ENCODE data around the gene CD247. TPM values are rescaled to one million over a fixed set of nuclear protein-coding genes. Genes with fewer than 3 reads are reported as not detected.

CD247 gene
- total and polyA plus RNA-seq, 4 donors: 0.44 to 1.3 (median 1.0) TPM

DNA sequence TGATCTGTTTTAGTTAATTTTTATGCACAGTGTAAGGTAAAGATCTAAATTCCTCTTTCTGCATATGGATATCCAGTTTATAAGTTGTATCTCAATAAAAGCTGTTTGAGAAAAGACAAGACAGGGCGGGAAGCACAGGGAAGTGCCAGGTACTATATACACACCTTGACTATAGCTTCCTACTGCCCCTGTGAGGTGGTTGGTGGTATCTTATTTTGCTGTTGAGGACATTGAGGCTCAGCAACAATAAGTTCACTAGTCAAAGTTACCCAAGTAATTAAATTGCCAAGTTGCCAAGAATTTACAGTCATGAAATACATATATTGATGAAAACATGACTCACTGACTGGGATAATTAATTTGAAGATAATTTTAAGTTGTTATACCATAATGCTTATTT is 109.1 kb downstream of the CD247 start:
- no peaks in the 10 kb centered on the region for H3K27me3 ChIP-seq (ENCODE audit: control insufficient read depth, insufficient read depth, low read length)
- no CpG with 5 or more reads among the region's 1 CpG for WGBS (ENCODE audit: insufficient coverage)
- no peaks in the 10 kb centered on the region for H3K4me1 ChIP-seq (ENCODE audit: control insufficient read depth, insufficient read depth, low read length)
- no peak overlapping the region for H3K27ac ChIP-seq (ENCODE audit: low read depth, low read length)
- H3K36me3 ChIP-seq (ENCODE audit: control insufficient read depth, insufficient read depth, low read length): peaks cover 13% of the 10 kb centered on the region
- H3K4me3 ChIP-seq (ENCODE audit: low read depth, low read length): no peak overlapping the region
- DNase-seq (ENCODE audit: low read depth in 4 of 6, low spot score in 6 of 6): peak in 1 of 6 donors; percentile 34
- no peaks in the 10 kb centered on the region for H3K9me3 ChIP-seq (ENCODE audit: control insufficient read depth, insufficient read depth, low read length)

DNA sequence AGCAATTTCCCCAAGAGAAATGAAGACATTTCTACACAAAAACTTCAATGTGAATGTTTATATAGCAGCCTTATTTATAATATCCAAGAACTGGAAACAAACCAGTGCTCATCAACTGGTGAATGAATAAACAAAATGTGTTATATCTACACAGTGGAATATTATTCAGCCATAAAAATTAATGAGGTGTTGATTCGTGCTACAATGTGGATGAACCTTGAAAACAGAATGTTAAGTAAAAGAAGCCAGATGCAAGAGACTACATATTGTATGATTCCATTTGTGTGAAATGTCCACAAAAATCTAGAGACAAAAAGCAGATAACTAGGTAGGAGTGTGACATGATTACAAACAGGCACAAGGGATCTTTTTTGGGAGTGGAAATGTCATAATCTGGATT is 110.0 kb downstream of the CD247 start:
- Histone ChIP-seq H3K9me3 (ENCODE audit: control insufficient read depth, insufficient read depth, low read length) (no peaks in the 10 kb centered on the region), H3K27me3 (ENCODE audit: control insufficient read depth, insufficient read depth, low read length) (no peaks in the 10 kb centered on the region), H3K4me3 (ENCODE audit: low read depth, low read length) (no peak overlapping the region), H3K27ac (ENCODE audit: low read depth, low read length) (no peak overlapping the region), H3K36me3 (ENCODE audit: control insufficient read depth, insufficient read depth, low read length) (peaks cover 13% of the 10 kb centered on the region), H3K4me1 (ENCODE audit: control insufficient read depth, insufficient read depth, low read length) (no peaks in the 10 kb centered on the region)
- no CpG with 5 or more reads among the region's 1 CpG for WGBS (ENCODE audit: insufficient coverage)
- no peak for DNase-seq (ENCODE audit: low read depth in 4 of 6, low spot score in 6 of 6)

DNA sequence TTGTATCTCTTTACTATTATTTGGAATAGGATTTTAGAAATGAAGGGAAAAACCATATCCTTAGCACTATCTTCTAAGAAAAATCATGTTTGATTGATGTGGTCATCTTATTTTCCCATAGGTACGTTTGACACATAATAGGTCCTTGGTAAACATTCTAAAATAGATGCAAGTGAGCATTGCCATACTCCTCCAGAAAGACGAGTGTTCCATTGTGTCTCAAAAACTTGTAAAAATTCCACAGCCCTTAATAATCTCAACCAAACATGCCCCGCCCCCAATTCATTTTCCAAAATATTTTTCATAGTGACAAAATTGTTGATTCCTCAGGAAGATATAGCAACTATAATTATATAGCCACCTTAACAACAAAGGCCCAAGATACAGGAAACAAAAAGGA is 113.4 kb downstream of the CD247 start:
- Histone ChIP-seq H3K27me3 (ENCODE audit: control insufficient read depth, insufficient read depth, low read length) (no peaks in the 10 kb centered on the region), H3K4me1 (ENCODE audit: control insufficient read depth, insufficient read depth, low read length) (no peaks in the 10 kb centered on the region), H3K4me3 (ENCODE audit: low read depth, low read length) (no peak overlapping the region), H3K36me3 (ENCODE audit: control insufficient read depth, insufficient read depth, low read length) (peaks cover 3% of the 10 kb centered on the region), H3K9me3 (ENCODE audit: control insufficient read depth, insufficient read depth, low read length) (no peaks in the 10 kb centered on the region), H3K27ac (ENCODE audit: low read depth, low read length) (no peak overlapping the region)
- WGBS (ENCODE audit: insufficient coverage): no CpG with 5 or more reads among the region's 3 CpGs
- DNase-seq (ENCODE audit: low read depth in 4 of 6, low spot score in 6 of 6): no peak

DNA sequence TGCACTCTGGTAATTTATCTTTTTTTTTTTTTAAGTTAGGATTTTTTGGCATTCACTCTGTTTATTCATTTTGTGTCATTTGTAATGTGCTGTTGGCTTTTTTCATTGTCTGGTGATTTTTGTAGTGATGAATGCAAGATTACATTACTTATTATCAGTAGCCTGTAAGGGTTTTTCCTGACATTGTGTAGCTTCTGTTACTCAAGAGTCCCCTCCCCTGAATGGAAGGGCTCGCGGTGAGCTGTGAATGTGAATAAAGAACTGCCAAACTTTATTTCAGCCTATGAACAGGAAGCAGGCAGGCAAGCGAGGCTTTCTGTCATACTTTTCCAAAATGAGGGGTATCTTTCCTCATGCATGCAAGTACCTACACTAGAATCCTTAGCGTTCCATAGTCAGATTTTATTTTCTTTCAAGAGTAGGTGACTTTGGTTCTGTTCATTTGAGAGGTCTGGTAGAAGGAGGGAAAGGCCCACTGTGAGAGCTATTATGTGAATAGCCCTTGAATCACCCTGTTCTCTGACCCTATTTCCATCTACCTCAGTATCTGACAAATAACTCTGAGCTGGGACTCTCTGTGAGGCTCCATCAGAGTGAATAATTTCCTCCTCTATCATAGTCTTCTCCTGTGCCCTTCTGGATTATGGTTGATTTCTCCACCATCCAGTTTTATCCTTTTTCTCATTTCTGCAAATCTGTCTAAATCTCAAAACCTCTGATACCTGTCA is 114.0 kb downstream of the CD247 start:
- Histone ChIP-seq H3K27ac (ENCODE audit: low read depth, low read length) (no peak overlapping the region), H3K27me3 (ENCODE audit: control insufficient read depth, insufficient read depth, low read length) (no peaks in the 10 kb centered on the region), H3K4me1 (ENCODE audit: control insufficient read depth, insufficient read depth, low read length) (no peaks in the 10 kb centered on the region), H3K36me3 (ENCODE audit: control insufficient read depth, insufficient read depth, low read length) (peaks cover 6% of the 10 kb centered on the region), H3K9me3 (ENCODE audit: control insufficient read depth, insufficient read depth, low read length) (no peaks in the 10 kb centered on the region), H3K4me3 (ENCODE audit: low read depth, low read length) (no peak overlapping the region)
- no peak for DNase-seq (ENCODE audit: low read depth in 4 of 6, low spot score in 6 of 6)
- no CpG with 5 or more reads among the region's 4 CpGs for WGBS (ENCODE audit: insufficient coverage)

DNA sequence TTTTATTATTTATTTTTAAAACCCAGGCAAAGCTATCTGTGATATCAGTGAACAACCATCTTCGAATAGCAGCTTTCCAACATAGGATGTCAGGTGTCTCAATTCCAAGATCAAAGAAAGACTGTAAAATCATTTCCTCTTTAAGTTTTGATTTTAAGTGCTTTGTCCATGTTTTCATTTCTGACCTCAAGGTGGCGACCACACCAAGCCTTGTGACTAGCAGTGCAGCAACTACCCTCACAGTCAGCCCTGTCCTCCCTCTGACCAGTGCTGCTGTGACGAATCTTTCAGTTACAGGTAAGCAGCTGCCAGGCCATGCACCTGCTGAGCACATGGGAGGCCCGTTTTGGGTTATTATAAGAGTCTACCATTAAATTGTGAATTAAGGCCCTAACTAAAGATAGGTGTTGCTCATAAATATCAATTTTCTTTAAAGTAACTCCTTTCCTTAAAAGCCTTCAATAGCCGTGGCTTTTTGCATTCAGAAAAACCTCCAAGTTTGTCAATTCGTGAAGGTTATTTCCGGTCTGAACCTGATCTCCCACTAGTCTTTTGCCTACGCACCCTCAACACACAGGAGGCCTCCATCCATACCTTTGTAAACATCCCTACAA is 117.0 kb downstream of the CD247 start:
- 75% methylated on average over 6 of the region's 8 CpGs for WGBS (ENCODE audit: insufficient coverage)
- H3K27ac ChIP-seq (ENCODE audit: low read depth, low read length): no peak overlapping the region
- no peak overlapping the region for H3K4me3 ChIP-seq (ENCODE audit: low read depth, low read length)
- H3K4me1 ChIP-seq (ENCODE audit: control insufficient read depth, insufficient read depth, low read length): no peaks in the 10 kb centered on the region
- no peaks in the 10 kb centered on the region for H3K27me3 ChIP-seq (ENCODE audit: control insufficient read depth, insufficient read depth, low read length)
- H3K36me3 ChIP-seq (ENCODE audit: control insufficient read depth, insufficient read depth, low read length): peaks cover 13% of the 10 kb centered on the region
- H3K9me3 ChIP-seq (ENCODE audit: control insufficient read depth, insufficient read depth, low read length): no peaks in the 10 kb centered on the region
- peak in 5 of 6 donors; percentile 11 to 81 (median 40) for DNase-seq (ENCODE audit: low read depth in 4 of 6, low spot score in 6 of 6)

DNA sequence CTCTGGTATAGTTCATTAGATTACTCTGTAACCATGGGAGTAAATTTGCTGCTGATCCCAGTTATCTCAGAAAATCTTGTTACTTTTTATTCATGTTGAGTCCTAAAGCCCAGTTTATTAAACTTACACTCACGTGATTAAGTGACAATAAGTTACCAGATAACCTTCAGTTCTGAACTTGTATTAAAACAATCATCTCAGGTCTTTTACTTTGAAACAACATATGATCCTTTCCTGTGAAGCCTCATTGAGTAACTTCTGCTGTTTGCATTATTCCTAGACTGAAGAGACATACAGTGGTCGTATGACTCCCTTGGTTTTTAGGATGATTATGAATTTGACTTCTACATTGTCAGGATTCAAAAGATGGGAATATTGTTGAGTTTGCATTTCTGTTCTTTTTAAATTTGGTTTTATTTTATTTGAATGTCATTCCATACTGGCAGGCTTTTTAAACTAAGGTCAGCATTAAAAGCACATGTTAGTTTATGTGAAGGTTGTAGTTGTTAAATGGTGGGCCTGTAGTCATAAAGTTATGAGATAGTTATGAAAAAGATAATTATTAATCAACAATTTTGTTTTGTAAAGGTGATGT is 117.9 kb downstream of the CD247 start:
- no peak for DNase-seq (ENCODE audit: low read depth in 4 of 6, low spot score in 6 of 6)
- Histone ChIP-seq H3K4me3 (ENCODE audit: low read depth, low read length) (no peak overlapping the region), H3K4me1 (ENCODE audit: control insufficient read depth, insufficient read depth, low read length) (no peaks in the 10 kb centered on the region), H3K27me3 (ENCODE audit: control insufficient read depth, insufficient read depth, low read length) (no peaks in the 10 kb centered on the region), H3K36me3 (ENCODE audit: control insufficient read depth, insufficient read depth, low read length) (peaks cover 13% of the 10 kb centered on the region), H3K9me3 (ENCODE audit: control insufficient read depth, insufficient read depth, low read length) (no peaks in the 10 kb centered on the region), H3K27ac (ENCODE audit: low read depth, low read length) (no peak overlapping the region)
- 56% methylated on average over 1 of the region's 2 CpGs for WGBS (ENCODE audit: insufficient coverage)

DNA sequence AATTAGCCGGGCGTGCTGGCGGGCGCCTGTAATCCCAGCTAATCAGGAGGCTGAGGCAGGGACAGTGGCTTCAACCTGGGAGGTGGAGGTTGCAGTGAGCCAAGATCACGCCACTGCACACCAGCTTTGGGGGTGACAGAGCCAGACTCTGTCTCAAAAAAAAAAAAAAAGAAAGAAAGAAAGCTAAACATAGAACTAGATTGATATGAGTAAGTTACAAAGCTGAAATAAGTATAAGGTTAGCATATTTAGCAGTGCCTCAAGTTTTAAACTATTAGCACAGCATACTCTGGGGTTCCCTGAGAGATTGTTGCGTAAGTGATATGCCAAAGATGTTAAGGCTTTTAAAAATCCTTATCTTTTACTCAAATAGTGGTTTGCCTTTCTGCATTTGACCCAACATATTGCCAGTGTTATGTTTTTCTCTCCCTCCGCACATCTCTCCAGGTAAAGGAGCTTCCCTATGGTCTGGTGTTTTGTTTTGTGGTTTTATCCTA is 126.1 kb downstream of the CD247 start:
- no peaks in the 10 kb centered on the region for H3K9me3 ChIP-seq (ENCODE audit: control insufficient read depth, insufficient read depth, low read length)
- H3K36me3 ChIP-seq (ENCODE audit: control insufficient read depth, insufficient read depth, low read length): peaks cover 7% of the 10 kb centered on the region
- no peak overlapping the region for H3K4me3 ChIP-seq (ENCODE audit: low read depth, low read length)
- DNase-seq (ENCODE audit: low read depth in 4 of 6, low spot score in 6 of 6): no peak
- no CpG with 5 or more reads among the region's 7 CpGs for WGBS (ENCODE audit: insufficient coverage)
- no peak overlapping the region for H3K27ac ChIP-seq (ENCODE audit: low read depth, low read length)
- no peaks in the 10 kb centered on the region for H3K4me1 ChIP-seq (ENCODE audit: control insufficient read depth, insufficient read depth, low read length)
- no peaks in the 10 kb centered on the region for H3K27me3 ChIP-seq (ENCODE audit: control insufficient read depth, insufficient read depth, low read length)

DNA sequence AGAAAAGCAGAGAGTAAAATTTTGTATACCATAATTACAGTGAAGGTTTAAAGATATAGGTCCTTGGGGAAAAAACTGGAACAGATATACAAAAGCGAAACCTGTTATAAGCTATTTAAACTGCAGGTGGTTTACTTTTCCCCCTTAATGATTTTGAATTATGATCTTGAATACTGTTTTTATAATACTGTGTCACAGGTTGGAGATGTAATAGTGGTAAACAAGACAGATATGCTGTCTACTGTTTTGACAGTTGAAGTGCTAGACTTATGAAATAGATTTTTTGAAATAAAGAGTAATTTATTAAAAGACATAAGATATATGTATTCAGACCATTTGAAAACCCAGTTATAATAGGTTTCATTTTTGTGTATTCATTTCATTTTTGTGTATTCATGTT is 129.4 kb downstream of the CD247 start:
- H3K27me3 ChIP-seq (ENCODE audit: control insufficient read depth, insufficient read depth, low read length): no peaks in the 10 kb centered on the region
- H3K36me3 ChIP-seq (ENCODE audit: control insufficient read depth, insufficient read depth, low read length): peaks cover 15% of the 10 kb centered on the region

DNA sequence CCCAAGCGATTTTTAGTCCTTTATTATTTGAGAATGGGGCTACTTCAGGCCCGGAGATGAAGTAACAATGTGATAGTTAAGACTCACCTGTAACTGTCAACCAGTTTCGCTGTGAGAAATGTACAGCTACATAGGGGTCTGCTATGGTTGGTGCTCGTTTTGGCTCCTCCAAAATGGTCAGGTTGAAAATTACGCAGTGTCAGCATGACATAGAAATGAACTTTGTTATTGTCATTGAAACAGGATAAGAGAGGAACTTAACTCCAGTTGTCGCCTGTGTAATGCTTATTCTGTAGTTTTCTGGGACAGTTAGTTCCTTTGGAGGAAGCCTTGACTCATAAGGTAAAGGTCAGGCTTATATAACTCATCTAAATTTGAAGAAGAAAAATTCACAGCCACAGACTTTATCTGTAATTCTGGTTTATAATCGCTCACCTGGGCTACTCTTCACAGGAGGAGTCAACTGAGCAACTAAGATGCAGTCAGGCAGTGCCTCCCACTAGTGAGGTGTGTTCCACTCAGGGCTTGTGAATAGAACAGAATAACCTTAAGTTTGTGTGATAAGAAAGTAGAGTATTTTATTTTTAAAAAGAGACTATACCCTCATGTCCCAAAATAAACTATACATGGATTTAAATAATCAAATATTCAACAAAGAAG is 130.9 kb downstream of the CD247 start:
- Histone ChIP-seq H3K36me3 (ENCODE audit: control insufficient read depth, insufficient read depth, low read length) (peaks cover 15% of the 10 kb centered on the region), H3K4me3 (ENCODE audit: low read depth, low read length) (no peak overlapping the region), H3K27ac (ENCODE audit: low read depth, low read length) (no peak overlapping the region), H3K27me3 (ENCODE audit: control insufficient read depth, insufficient read depth, low read length) (no peaks in the 10 kb centered on the region), H3K9me3 (ENCODE audit: control insufficient read depth, insufficient read depth, low read length) (no peaks in the 10 kb centered on the region), H3K4me1 (ENCODE audit: control insufficient read depth, insufficient read depth, low read length) (no peaks in the 10 kb centered on the region)
- WGBS (ENCODE audit: insufficient coverage): 96% methylated on average over 3 of the region's 7 CpGs
- peak in 1 of 6 donors; percentile 7 for DNase-seq (ENCODE audit: low read depth in 4 of 6, low spot score in 6 of 6)

More for the DNA sequence above, 129.4 kb downstream of the CD247 start:
- WGBS (ENCODE audit: insufficient coverage): no CpG with 5 or more reads among the region's 1 CpG
- DNase-seq (ENCODE audit: low read depth in 4 of 6, low spot score in 6 of 6): no peak
- Histone ChIP-seq H3K4me3 (ENCODE audit: low read depth, low read length) (no peak overlapping the region), H3K9me3 (ENCODE audit: control insufficient read depth, insufficient read depth, low read length) (no peaks in the 10 kb centered on the region), H3K27ac (ENCODE audit: low read depth, low read length) (no peak overlapping the region), H3K4me1 (ENCODE audit: control insufficient read depth, insufficient read depth, low read length) (no peaks in the 10 kb centered on the region)

Measured in spinal cord (tissue), 10 donors.